HCT116 (cell line): ENCODE data around the gene USP2. TPM values are rescaled to one million over a fixed set of nuclear protein-coding genes. Genes with fewer than 3 reads are reported as not detected.

Source experiments
- ATAC-seq: fragments of 200-7000 bp; cut with Tn5 transposase; 2 replicates; pipeline ENCODE4 v1.9.1; 2020; ENCODE audit warnings: mild to moderate bottlenecking, moderate library complexity
- BruUV-seq: library from RNA; stranded (reverse); fragments of 400-500 nt; replicated peaks from 2 replicates; lab custom pipeline; 2021; lab: Mats Ljungman, UMichigan
- CTCF ChIA-PET: fragments of 300-600 bp; sonication (Branson Sonifier 250); formaldehyde crosslinking; loops from one replicate; lab custom pipeline; 2021; ENCODE audit warnings: antibody characterized with exemption; lab: Charles Lee
- POLR2A ChIA-PET: fragments of 300-600, 350-600 bp; sonication (Branson Sonifier 250); formaldehyde crosslinking; loops from one replicate; lab custom pipeline; 2021; ENCODE audit warnings: antibody characterized with exemption; lab: Charles Lee
- RAD21 ChIA-PET, 2 experiments: fragments of 300-600 bp; sonication (Branson Sonifier 250); formaldehyde crosslinking; loops; one replicate each; lab custom pipeline; 2023; ENCODE audit warnings: low total read pairs in 2 of 2; ENCODE audit not compliant: uncharacterized antibody in 2 of 2, unreplicated experiment in 2 of 2, low non-redundant PET in 1 of 2; lab: Charles Lee
- DNase-seq: peaks from one replicate; pipeline ENCODE4 v3.0.0-alpha.2; 2010; ENCODE audit warnings: low read depth, low spot score
- H2AFZ ChIP-seq: fragments of 200-600 bp; shearing (Covaris generic), sonication (generic); 2 replicates; pipeline ENCODE4 v1.6.1; 2017; ENCODE audit warnings: low read depth, mixed run types, mixed read lengths, antibody characterized with exemption, low read length; ENCODE audit not compliant: poor library complexity, severe bottlenecking
- H3K27ac ChIP-seq: 2 replicates; pipeline ENCODE4 v1.5.1; 2012; ENCODE audit warnings: low read depth, low read length
- H3K27me3 ChIP-seq: fragments of 200-600 bp; sonication (generic); 2 replicates; pipeline ENCODE4 v1.6.1; 2016; ENCODE audit warnings: mixed run types, low read length, mixed read lengths; ENCODE audit not compliant: insufficient read depth
- H3K36me3 ChIP-seq, 2 experiments: fragments of 200-500 bp in 1 of 2; fragments of 200-600 bp in 1 of 2; sonication (Bioruptor generic) in 1 of 2; sonication (generic) in 1 of 2; 2 replicates each; pipeline versions ENCODE4 v1.5.1 to v1.6.1; 2014 to 2016; ENCODE audit warnings: low read length in 2 of 2, inconsistent platforms in 1 of 2, mixed read lengths in 1 of 2, mixed run types in 1 of 2; ENCODE audit not compliant: insufficient read depth in 2 of 2, control insufficient read depth in 1 of 2
- H3K4me1 ChIP-seq, 2 experiments: fragments of 200-600 bp in 1 of 2; sonication (generic) in 1 of 2; 2 replicates each; pipeline versions ENCODE4 v1.5.1 to v1.6.1; 2012 to 2017; ENCODE audit warnings: low read length in 2 of 2, inconsistent platforms in 1 of 2, mild to moderate bottlenecking in 1 of 2, mixed read lengths in 1 of 2, mixed run types in 1 of 2, moderate library complexity in 1 of 2; ENCODE audit not compliant: insufficient read depth in 2 of 2, control insufficient read depth in 1 of 2
- H3K4me2 ChIP-seq: fragments of 200-600 bp; sonication (generic); 2 replicates; pipeline ENCODE4 v1.6.1; 2017; ENCODE audit warnings: mixed run types, low read length, mixed read lengths
- H3K4me3 ChIP-seq, 2 experiments: fragments of 200-600 bp in 1 of 2; sonication (generic) in 1 of 2; replicated peaks in 1 of 2; 2 replicates each; pipeline ENCODE4 v1.5.1; 2011 to 2016; ENCODE audit warnings: low read length in 2 of 2, control low read depth in 1 of 2, low read depth in 1 of 2, mild to moderate bottlenecking in 1 of 2, mixed read lengths in 1 of 2, mixed run types in 1 of 2
- H3K79me2 ChIP-seq: fragments of 200-600 bp; sonication (generic); 2 replicates; pipeline ENCODE4 v1.6.1; 2017; ENCODE audit warnings: mild to moderate bottlenecking, mixed run types, low read length, moderate library complexity, mixed read lengths; ENCODE audit not compliant: insufficient read depth
- H3K9ac ChIP-seq: fragments of 200-600 bp; sonication (generic); 2 replicates; pipeline ENCODE4 v1.6.1; 2016; ENCODE audit warnings: low read length, mixed read lengths
- H3K9me2 ChIP-seq: fragments of 200-600 bp; sonication (generic), shearing (Covaris generic); 2 replicates; pipeline ENCODE4 v1.6.1; 2017; ENCODE audit warnings: mixed run types, mild to moderate bottlenecking, moderate library complexity; ENCODE audit not compliant: insufficient read depth
- H3K9me3 ChIP-seq, 2 experiments: fragments of 200-500 bp in 1 of 2; fragments of 200-600 bp in 1 of 2; sonication (Bioruptor generic) in 1 of 2; sonication (generic) in 1 of 2; 2 replicates each; pipeline ENCODE4 v1.6.1; 2014 to 2017; ENCODE audit warnings: low read length in 2 of 2, mixed read lengths in 2 of 2, inconsistent platforms in 1 of 2, low read depth in 1 of 2, mild to moderate bottlenecking in 1 of 2, mixed run types in 1 of 2, moderate library complexity in 1 of 2; ENCODE audit not compliant: control insufficient read depth in 1 of 2, insufficient read depth in 1 of 2
- H4K20me1 ChIP-seq: fragments of 200-600 bp; sonication (generic), shearing (Covaris generic); 2 replicates; pipeline ENCODE4 v1.6.1; 2017; ENCODE audit warnings: mixed run types, mild to moderate bottlenecking, moderate library complexity; ENCODE audit not compliant: insufficient read depth
- ATF3 ChIP-seq: IDR thresholded peaks from 2 replicates; pipeline ENCODE4 v1.6.1; 2012
- CBX3 ChIP-seq: IDR thresholded peaks from 2 replicates; pipeline ENCODE4 v1.6.1; 2012; ENCODE audit warnings: low read depth
- CEBPB ChIP-seq: IDR thresholded peaks from 2 replicates; pipeline ENCODE4 v1.6.1; 2012; ENCODE audit warnings: low read depth
- EGR1 ChIP-seq: IDR thresholded peaks from 2 replicates; pipeline ENCODE4 v1.6.1; 2012; ENCODE audit warnings: low read depth
- ELF1 ChIP-seq: IDR thresholded peaks from 2 replicates; pipeline ENCODE4 v1.6.1; 2012; ENCODE audit warnings: low read depth, borderline replicate concordance
- EZH2phosphoT487 ChIP-seq: fragments of 200-600 bp; IDR thresholded peaks from 2 replicates; pipeline ENCODE4 v1.6.1; 2018; ENCODE audit warnings: antibody characterized with exemption, borderline replicate concordance
- FOSL1 ChIP-seq: IDR thresholded peaks from 2 replicates; pipeline ENCODE4 v1.6.1; 2012; ENCODE audit warnings: low read depth
- JUND ChIP-seq: IDR thresholded peaks from 2 replicates; pipeline ENCODE4 v1.6.1; 2012
- POLR2A ChIP-seq: IDR thresholded peaks from 2 replicates; pipeline ENCODE4 v1.7.0; 2011; ENCODE audit warnings: borderline replicate concordance; ENCODE audit not compliant: insufficient read depth, insufficient read length; ENCODE audit errors: extremely low read depth
- POLR2AphosphoS5 ChIP-seq: IDR thresholded peaks from 2 replicates; pipeline ENCODE4 v1.6.1; 2011; ENCODE audit warnings: mild to moderate bottlenecking, low read depth, low read length, moderate library complexity
- RAD21 ChIP-seq: IDR thresholded peaks from 2 replicates; pipeline ENCODE4 v1.6.1; 2012; ENCODE audit warnings: low read depth, mild to moderate bottlenecking
- REST ChIP-seq: IDR thresholded peaks from 2 replicates; pipeline ENCODE4 v1.6.1; 2012; ENCODE audit warnings: low read depth
- SIN3A ChIP-seq: IDR thresholded peaks from 2 replicates; pipeline ENCODE4 v1.6.1; 2012; ENCODE audit warnings: low read depth
- SP1 ChIP-seq: IDR thresholded peaks from 2 replicates; pipeline ENCODE4 v1.6.1; 2012; ENCODE audit warnings: low read depth
- SRF ChIP-seq: IDR thresholded peaks from 2 replicates; pipeline ENCODE4 v1.6.1; 2012; ENCODE audit warnings: low read depth
- TCF7L2 ChIP-seq: IDR thresholded peaks from 2 replicates; pipeline ENCODE4 v1.7.0; 2011; ENCODE audit warnings: borderline replicate concordance, inconsistent platforms; ENCODE audit not compliant: insufficient read depth, insufficient read length; ENCODE audit errors: extremely low read depth
- ZFX ChIP-seq: fragments of 450-650 bp; IDR thresholded peaks from 2 replicates; pipeline ENCODE4 v1.6.1; 2017
- ZNF274 ChIP-seq: fragments of 200-500 bp; sonication (Bioruptor generic); IDR thresholded peaks from 2 replicates; pipeline ENCODE4 v1.6.1; 2014; ENCODE audit warnings: mild to moderate bottlenecking, low read depth, low read length, inconsistent platforms
- intact Hi-C: fragments of 100-400 bp; cut with micrococcal nuclease; formaldehyde crosslinking; loops from 2 replicates; pipeline ENCODE4 v1.10.0; 2022
- total RNA-seq: library from RNA; stranded (reverse); gene quantifications from one replicate; pipeline ENCODE4 v1.2.1, GENCODE V29; 2021; ENCODE audit not compliant: unreplicated experiment
- TF ChIP-seq, protein P1 (sequence below): IDR thresholded peaks from 2 replicates; pipeline ENCODE4 v1.6.1; 2011; ENCODE audit warnings: mild to moderate bottlenecking, low read length, moderate library complexity; ENCODE audit not compliant: insufficient replicate concordance; ENCODE audit errors: extremely low read depth
- TF ChIP-seq, protein P2 (sequence below), 3 experiments: fragments of 200-600 bp in 1 of 3; sonication (generic) in 1 of 3; IDR thresholded peaks in 2 of 3; conservative IDR thresholded peaks in 1 of 3; 2 replicates each; pipeline ENCODE4 v1.5.1; 2012 to 2017; ENCODE audit warnings: low read depth in 2 of 3, low read length in 2 of 3, antibody characterized with exemption in 1 of 3, borderline replicate concordance in 1 of 3, control low read depth in 1 of 3, mild to moderate bottlenecking in 1 of 3, mixed read lengths in 1 of 3, mixed run types in 1 of 3, moderate library complexity in 1 of 3; ENCODE audit not compliant: insufficient read depth in 1 of 3

Gene USP2
- total RNA-seq, 1 experiment from 2014 or later: 5.0 TPM

GRCh38 chr11:119329320-119329719 is 52.2 kb downstream of the USP2 start:
- TF ChIP-seq, protein P1, sequence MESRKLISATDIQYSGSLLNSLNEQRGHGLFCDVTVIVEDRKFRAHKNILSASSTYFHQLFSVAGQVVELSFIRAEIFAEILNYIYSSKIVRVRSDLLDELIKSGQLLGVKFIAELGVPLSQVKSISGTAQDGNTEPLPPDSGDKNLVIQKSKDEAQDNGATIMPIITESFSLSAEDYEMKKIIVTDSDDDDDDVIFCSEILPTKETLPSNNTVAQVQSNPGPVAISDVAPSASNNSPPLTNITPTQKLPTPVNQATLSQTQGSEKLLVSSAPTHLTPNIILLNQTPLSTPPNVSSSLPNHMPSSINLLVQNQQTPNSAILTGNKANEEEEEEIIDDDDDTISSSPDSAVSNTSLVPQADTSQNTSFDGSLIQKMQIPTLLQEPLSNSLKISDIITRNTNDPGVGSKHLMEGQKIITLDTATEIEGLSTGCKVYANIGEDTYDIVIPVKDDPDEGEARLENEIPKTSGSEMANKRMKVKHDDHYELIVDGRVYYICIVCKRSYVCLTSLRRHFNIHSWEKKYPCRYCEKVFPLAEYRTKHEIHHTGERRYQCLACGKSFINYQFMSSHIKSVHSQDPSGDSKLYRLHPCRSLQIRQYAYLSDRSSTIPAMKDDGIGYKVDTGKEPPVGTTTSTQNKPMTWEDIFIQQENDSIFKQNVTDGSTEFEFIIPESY: no peak
- TF ChIP-seq SIN3A (no peak), JUND (no peak), ATF3 (no peak), ZFX (no peak), SRF (no peak), RAD21 (no peak), ELF1 (no peak), POLR2AphosphoS5 (no peak), CBX3 (no peak), POLR2A (no peak), EGR1 (no peak), TCF7L2 (no peak), CEBPB (no peak), EZH2phosphoT487 (no peak), REST (no peak), ZNF274 (no peak), FOSL1 (no peak), SP1 (no peak)
- TF ChIP-seq, protein P2, sequence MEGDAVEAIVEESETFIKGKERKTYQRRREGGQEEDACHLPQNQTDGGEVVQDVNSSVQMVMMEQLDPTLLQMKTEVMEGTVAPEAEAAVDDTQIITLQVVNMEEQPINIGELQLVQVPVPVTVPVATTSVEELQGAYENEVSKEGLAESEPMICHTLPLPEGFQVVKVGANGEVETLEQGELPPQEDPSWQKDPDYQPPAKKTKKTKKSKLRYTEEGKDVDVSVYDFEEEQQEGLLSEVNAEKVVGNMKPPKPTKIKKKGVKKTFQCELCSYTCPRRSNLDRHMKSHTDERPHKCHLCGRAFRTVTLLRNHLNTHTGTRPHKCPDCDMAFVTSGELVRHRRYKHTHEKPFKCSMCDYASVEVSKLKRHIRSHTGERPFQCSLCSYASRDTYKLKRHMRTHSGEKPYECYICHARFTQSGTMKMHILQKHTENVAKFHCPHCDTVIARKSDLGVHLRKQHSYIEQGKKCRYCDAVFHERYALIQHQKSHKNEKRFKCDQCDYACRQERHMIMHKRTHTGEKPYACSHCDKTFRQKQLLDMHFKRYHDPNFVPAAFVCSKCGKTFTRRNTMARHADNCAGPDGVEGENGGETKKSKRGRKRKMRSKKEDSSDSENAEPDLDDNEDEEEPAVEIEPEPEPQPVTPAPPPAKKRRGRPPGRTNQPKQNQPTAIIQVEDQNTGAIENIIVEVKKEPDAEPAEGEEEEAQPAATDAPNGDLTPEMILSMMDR (IDR thresholded peaks at IDR 0.05 in 2 of 3, conservative IDR thresholded peaks at IDR 0.05 in 1 of 3; ENCODE audit: borderline replicate concordance in 1 of 3, insufficient read depth in 1 of 3, low read depth in 2 of 3, low read length in 2 of 3): no peak
- H2AFZ ChIP-seq: no peak overlapping the region
- no peak for ATAC-seq
- H3K4me2 ChIP-seq: no peak overlapping the region
- no peaks in the 10 kb centered on the region for H3K36me3 ChIP-seq
- H3K4me1 ChIP-seq: peaks cover 5 to 7% of the 10 kb centered on the region in 2 experiments; a peak in 3 of 4 replicates
- H3K27ac ChIP-seq: no peak overlapping the region
- H3K9me2 ChIP-seq: no peaks in the 10 kb centered on the region
- intact Hi-C loops: no loop called here
- H3K9me3 ChIP-seq: no peaks in the 10 kb centered on the region
- no peak overlapping the region for H3K9ac ChIP-seq
- no peaks in the 10 kb centered on the region for H4K20me1 ChIP-seq
- no TSS peak for BruUV-seq
- ChIA-PET POLR2A (no interaction called here), RAD21 (no interaction called here), CTCF (interaction anchor here (0.7 kb wide), 1 partner anchor 230 kb away, joined by 5 read pairs; no protein-coding TSS in a partner anchor)
- H3K27me3 ChIP-seq: no peaks in the 10 kb centered on the region
- no peaks in the 10 kb centered on the region for H3K79me2 ChIP-seq
- no peak for DNase-seq
- no peak overlapping the region for H3K4me3 ChIP-seq
